K562 (cell line): ENCODE measurements around the gene C10orf71. TPM values are rescaled to one million over a fixed set of nuclear protein-coding genes. Genes with fewer than 3 reads are reported as not detected.
A peak's percentile ranks its signal among the peaks of the same experiment; 100 is the strongest.

Experiments used
- CBFB ChIP-seq: sonication (generic); formaldehyde crosslinking; IDR thresholded peaks from 2 replicates; pipeline ENCODE4 v1.4.0; 2020; ENCODE audit warnings: mild to moderate bottlenecking, missing genetic modification reagents
- FOS ChIP-seq: IDR thresholded peaks from 3 replicates; pipeline ENCODE4 v1.6.1; 2011; ENCODE audit not compliant: insufficient read length; ENCODE audit errors: extremely low read depth
- GATA2 ChIP-seq: sonication (generic); formaldehyde crosslinking; IDR thresholded peaks from 2 replicates; pipeline ENCODE4 v1.4.0; 2020; ENCODE audit warnings: mild to moderate bottlenecking, missing genetic modification reagents
- HEY1 ChIP-seq: fragments of 250-450 bp; sonication (Bioruptor Pico); IDR thresholded peaks from 2 replicates; pipeline ENCODE4 v1.5.0; 2020; ENCODE audit warnings: mild to moderate bottlenecking, moderate library complexity, borderline replicate concordance
- JUNB ChIP-seq: fragments of 450-650 bp; formaldehyde crosslinking; conservative IDR thresholded peaks from 2 replicates; pipeline ENCODE4 v1.4.0; 2020; ENCODE audit warnings: mild to moderate bottlenecking
- MCM5 ChIP-seq: fragments of 450-650 bp; IDR thresholded peaks from 2 replicates; pipeline ENCODE4 v1.6.1; 2016; ENCODE audit warnings: low read depth
- NONO ChIP-seq, 2 experiments: fragments of 200-400 bp in 1 of 2; fragments of 450-650 bp in 1 of 2; formaldehyde crosslinking in 1 of 2; IDR thresholded peaks; 2 replicates each; pipeline ENCODE4 v1.6.1; 2017; ENCODE audit warnings: low read depth in 2 of 2, mild to moderate bottlenecking in 2 of 2, moderate library complexity in 2 of 2, low read length in 1 of 2
- ZBED1 ChIP-seq: IDR thresholded peaks from 2 replicates; pipeline ENCODE4 v1.6.1; 2014
- ZBTB1 ChIP-seq: sonication (generic); formaldehyde crosslinking; IDR thresholded peaks from 2 replicates; pipeline ENCODE4 v1.8.1; 2023; ENCODE audit warnings: missing genetic modification reagents, low read depth, mild to moderate bottlenecking, borderline replicate concordance
- ZFP30 ChIP-seq: fragments of 250-450 bp; sonication (Bioruptor Pico); IDR thresholded peaks from 2 replicates; pipeline ENCODE4 v1.8.0; 2022; ENCODE audit warnings: moderate library complexity, mild to moderate bottlenecking, inconsistent platforms, borderline replicate concordance
- ZNF551 ChIP-seq: fragments of 250-450 bp; sonication (Bioruptor Pico); IDR thresholded peaks from 2 replicates; pipeline ENCODE4 v1.5.0; 2021; ENCODE audit warnings: mild to moderate bottlenecking, moderate library complexity
- ZNF584 ChIP-seq: fragments of 200-800 bp; sonication (Bioruptor generic); IDR thresholded peaks from 2 replicates; pipeline ENCODE4 v1.6.1; 2016; ENCODE audit warnings: low read depth, mild to moderate bottlenecking, missing genetic modification characterization, missing compliant biosample characterization
- ZNF589 ChIP-seq: fragments of 200-800 bp; sonication (Bioruptor generic); IDR thresholded peaks from 2 replicates; pipeline ENCODE4 v1.6.1; 2016; ENCODE audit warnings: low read depth, missing genetic modification characterization, missing compliant biosample characterization
- ZZZ3 ChIP-seq: fragments of 450-650 bp; IDR thresholded peaks from 2 replicates; pipeline ENCODE4 v1.6.1; 2016; ENCODE audit warnings: antibody characterized with exemption, mild to moderate bottlenecking, moderate library complexity
- polyA plus RNA-seq, 8 experiments: library from polyadenylated mRNA; depleted of rRNA in 4 of 8; stranded (reverse) in 5 of 8; unstranded in 3 of 8; fragments of >200 nt; fragmentation: Nextera tagmentation in 2 of 8; fragmentation: Illumina TruSeq in 1 of 8; extraction: Ambion mirVana in 2 of 8; extraction: Trizol in 1 of 8; gene quantifications; 2 replicates each; pipeline versions ENCODE4 v1.2.1 to v1.2.3, GENCODE V29; 2011 to 2014; ENCODE audit warnings: inconsistent platforms in 1 of 8, missing spikeins in 1 of 8
- total RNA-seq, 7 experiments: library from RNA; depleted of rRNA in 6 of 7; stranded (reverse); fragments of >200 nt in 6 of 7; fragmentation: Illumina TruSeq in 2 of 7; extraction: Trizol in 2 of 7; gene quantifications; 2 replicates each; pipeline versions ENCODE4 v1.2.1 to v1.2.3, GENCODE V29; 2011 to 2021; ENCODE audit warnings: low replicate concordance in 1 of 7
- TF ChIP-seq, protein P1 (sequence below): fragments of 250-450 bp; sonication (Bioruptor Pico); IDR thresholded peaks from 2 replicates; pipeline ENCODE4 v1.8.0; 2022; ENCODE audit warnings: inconsistent platforms
- TF ChIP-seq, protein P2 (sequence below): sonication (generic); formaldehyde crosslinking; IDR thresholded peaks from 2 replicates; pipeline ENCODE4 v1.8.1; 2022; ENCODE audit warnings: missing genetic modification reagents
- TF ChIP-seq, protein P3 (sequence below): fragments of 450-650 bp; IDR thresholded peaks from 2 replicates; pipeline ENCODE4 v1.7.1; 2018; ENCODE audit warnings: mild to moderate bottlenecking, low read depth; ENCODE audit not compliant: partially characterized antibody
- TF ChIP-seq, protein P4 (sequence below): sonication (generic); formaldehyde crosslinking; IDR thresholded peaks from 2 replicates; pipeline ENCODE4 v1.8.0; 2022; ENCODE audit warnings: mild to moderate bottlenecking, missing genetic modification reagents
- TF ChIP-seq, protein P5 (sequence below): fragments of 450-650 bp; IDR thresholded peaks from 2 replicates; pipeline ENCODE4 v1.6.1; 2016

The C10orf71 gene
- total and polyA plus RNA-seq, 9 of the 15 experiments (the other 6 are each of a cell fraction or from before 2014, with no cell fraction given): 0.06 to 4.5 (median 1.3) TPM

DNA sequence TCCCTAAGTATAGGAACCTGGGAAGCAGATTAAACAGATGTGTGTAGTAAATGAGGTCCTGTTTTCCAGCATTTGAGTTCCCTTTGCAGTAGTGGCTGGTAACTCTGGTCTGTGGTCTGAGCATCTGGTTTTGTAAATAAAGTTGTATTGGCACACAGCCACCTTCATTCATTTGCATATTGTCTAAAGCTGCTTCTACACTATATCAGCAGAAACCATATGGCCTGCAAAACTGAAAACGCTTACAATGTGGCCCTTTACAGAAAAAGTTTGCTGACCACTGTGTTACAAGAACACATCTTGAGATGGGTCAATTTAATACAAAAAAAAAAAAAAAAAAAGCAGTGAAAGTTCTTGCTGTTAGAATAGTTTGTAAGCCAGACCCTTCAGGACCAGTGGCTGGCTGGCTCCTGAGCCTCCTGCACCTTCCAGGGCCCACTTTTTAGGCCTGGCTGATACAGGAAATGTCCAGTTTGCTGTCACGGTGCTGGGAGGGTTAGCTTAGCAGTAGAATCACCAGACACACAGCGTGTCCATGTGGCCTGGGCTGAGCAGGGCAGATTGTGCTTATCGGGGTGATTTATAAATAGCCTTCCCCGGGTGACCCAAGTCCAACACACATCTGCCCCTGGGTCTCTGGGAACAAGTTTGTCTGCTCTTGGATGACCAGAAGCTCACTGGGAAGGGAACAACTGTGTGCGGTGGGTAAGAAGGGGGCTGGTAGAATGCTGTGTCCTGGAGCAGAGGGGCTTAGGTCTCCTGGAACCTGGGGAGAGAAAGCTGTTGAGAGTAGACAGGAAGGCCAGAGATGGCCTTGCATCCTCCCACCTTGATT lies 1.4 kb downstream of the C10orf71 start (continued):
- TF ChIP-seq ZNF589 (CRISPR knock-in tag): peak; percentile 85
- peak in 1 of 2 experiments; percentile 83; a peak in 1 of 4 replicates for TF ChIP-seq NONO (IDR thresholded peaks at IDR 0.05; ENCODE audit: low read depth in 2 of 2, low read length in 1 of 2)
- no peak for TF ChIP-seq ZBTB1 (CRISPR knock-in tag)
- TF ChIP-seq, protein P1, sequence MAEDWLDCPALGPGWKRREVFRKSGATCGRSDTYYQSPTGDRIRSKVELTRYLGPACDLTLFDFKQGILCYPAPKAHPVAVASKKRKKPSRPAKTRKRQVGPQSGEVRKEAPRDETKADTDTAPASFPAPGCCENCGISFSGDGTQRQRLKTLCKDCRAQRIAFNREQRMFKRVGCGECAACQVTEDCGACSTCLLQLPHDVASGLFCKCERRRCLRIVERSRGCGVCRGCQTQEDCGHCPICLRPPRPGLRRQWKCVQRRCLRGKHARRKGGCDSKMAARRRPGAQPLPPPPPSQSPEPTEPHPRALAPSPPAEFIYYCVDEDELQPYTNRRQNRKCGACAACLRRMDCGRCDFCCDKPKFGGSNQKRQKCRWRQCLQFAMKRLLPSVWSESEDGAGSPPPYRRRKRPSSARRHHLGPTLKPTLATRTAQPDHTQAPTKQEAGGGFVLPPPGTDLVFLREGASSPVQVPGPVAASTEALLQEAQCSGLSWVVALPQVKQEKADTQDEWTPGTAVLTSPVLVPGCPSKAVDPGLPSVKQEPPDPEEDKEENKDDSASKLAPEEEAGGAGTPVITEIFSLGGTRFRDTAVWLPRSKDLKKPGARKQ (CRISPR knock-in tag): no peak
- TF ChIP-seq, protein P2, sequence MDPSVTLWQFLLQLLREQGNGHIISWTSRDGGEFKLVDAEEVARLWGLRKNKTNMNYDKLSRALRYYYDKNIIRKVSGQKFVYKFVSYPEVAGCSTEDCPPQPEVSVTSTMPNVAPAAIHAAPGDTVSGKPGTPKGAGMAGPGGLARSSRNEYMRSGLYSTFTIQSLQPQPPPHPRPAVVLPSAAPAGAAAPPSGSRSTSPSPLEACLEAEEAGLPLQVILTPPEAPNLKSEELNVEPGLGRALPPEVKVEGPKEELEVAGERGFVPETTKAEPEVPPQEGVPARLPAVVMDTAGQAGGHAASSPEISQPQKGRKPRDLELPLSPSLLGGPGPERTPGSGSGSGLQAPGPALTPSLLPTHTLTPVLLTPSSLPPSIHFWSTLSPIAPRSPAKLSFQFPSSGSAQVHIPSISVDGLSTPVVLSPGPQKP (CRISPR knock-in tag): no peak
- no peak for TF ChIP-seq JUNB
- TF ChIP-seq, protein P3, sequence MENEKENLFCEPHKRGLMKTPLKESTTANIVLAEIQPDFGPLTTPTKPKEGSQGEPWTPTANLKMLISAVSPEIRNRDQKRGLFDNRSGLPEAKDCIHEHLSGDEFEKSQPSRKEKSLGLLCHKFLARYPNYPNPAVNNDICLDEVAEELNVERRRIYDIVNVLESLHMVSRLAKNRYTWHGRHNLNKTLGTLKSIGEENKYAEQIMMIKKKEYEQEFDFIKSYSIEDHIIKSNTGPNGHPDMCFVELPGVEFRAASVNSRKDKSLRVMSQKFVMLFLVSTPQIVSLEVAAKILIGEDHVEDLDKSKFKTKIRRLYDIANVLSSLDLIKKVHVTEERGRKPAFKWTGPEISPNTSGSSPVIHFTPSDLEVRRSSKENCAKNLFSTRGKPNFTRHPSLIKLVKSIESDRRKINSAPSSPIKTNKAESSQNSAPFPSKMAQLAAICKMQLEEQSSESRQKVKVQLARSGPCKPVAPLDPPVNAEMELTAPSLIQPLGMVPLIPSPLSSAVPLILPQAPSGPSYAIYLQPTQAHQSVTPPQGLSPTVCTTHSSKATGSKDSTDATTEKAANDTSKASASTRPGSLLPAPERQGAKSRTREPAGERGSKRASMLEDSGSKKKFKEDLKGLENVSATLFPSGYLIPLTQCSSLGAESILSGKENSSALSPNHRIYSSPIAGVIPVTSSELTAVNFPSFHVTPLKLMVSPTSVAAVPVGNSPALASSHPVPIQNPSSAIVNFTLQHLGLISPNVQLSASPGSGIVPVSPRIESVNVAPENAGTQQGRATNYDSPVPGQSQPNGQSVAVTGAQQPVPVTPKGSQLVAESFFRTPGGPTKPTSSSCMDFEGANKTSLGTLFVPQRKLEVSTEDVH: no peak
- TF ChIP-seq GATA2 (CRISPR knock-in tag): peak; percentile 92
- no peak for TF ChIP-seq ZFP30 (CRISPR knock-in tag)
- TF ChIP-seq MCM5: no peak
- no peak for TF ChIP-seq ZNF551 (CRISPR knock-in tag)
- peak; percentile 86; the same call in 1 of the 2 replicates for TF ChIP-seq ZNF584 (CRISPR knock-in tag)
- TF ChIP-seq, protein P4, sequence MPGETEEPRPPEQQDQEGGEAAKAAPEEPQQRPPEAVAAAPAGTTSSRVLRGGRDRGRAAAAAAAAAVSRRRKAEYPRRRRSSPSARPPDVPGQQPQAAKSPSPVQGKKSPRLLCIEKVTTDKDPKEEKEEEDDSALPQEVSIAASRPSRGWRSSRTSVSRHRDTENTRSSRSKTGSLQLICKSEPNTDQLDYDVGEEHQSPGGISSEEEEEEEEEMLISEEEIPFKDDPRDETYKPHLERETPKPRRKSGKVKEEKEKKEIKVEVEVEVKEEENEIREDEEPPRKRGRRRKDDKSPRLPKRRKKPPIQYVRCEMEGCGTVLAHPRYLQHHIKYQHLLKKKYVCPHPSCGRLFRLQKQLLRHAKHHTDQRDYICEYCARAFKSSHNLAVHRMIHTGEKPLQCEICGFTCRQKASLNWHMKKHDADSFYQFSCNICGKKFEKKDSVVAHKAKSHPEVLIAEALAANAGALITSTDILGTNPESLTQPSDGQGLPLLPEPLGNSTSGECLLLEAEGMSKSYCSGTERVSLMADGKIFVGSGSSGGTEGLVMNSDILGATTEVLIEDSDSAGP: no peak
- TF ChIP-seq, protein P5, sequence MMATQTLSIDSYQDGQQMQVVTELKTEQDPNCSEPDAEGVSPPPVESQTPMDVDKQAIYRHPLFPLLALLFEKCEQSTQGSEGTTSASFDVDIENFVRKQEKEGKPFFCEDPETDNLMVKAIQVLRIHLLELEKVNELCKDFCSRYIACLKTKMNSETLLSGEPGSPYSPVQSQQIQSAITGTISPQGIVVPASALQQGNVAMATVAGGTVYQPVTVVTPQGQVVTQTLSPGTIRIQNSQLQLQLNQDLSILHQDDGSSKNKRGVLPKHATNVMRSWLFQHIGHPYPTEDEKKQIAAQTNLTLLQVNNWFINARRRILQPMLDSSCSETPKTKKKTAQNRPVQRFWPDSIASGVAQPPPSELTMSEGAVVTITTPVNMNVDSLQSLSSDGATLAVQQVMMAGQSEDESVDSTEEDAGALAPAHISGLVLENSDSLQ: peak; percentile 73
- no peak for TF ChIP-seq FOS
- TF ChIP-seq CBFB (CRISPR knock-in tag): no peak
- TF ChIP-seq ZBED1: peak; percentile 87; the same call in 1 of the 2 replicates
- TF ChIP-seq HEY1: no peak
- TF ChIP-seq ZZZ3: no peak
